ENCODE data around the gene CHCHD3.

CHCHD3 gene

GRCh38 chr7:133114519-133114918, 32.6 kb upstream of the CHCHD3 start:
- no peaks in the 10 kb centered on the region for H3K9me3 ChIP-seq (ENCODE audit: control insufficient read depth, insufficient read depth, low read depth, low read length)
- ChIA-PET CTCF (no interaction called here), POLR2A (no interaction called here)
- no peak overlapping the region for H3K4me3 ChIP-seq (ENCODE audit: low read depth, low read length)
- H3K4me1 ChIP-seq (ENCODE audit: control insufficient read depth, insufficient read depth, low read length) = no peaks in the 10 kb centered on the region
- H3K27ac ChIP-seq (ENCODE audit: extremely low read depth, low read depth, low read length) = no peak overlapping the region
- no peaks in the 10 kb centered on the region for H3K36me3 ChIP-seq (ENCODE audit: control insufficient read depth in 2 of 2, insufficient read depth in 1 of 2, low read length in 2 of 2)
- TF ChIP-seq ZNF777 (tag by site-specific recombination; IDR thresholded peaks at IDR 0.05; ENCODE audit: borderline replicate concordance) (no peak), ZNF366 (tag by site-specific recombination; conservative IDR thresholded peaks at IDR 0.05) (no peak), ZNF623 (tag by site-specific recombination; IDR thresholded peaks at IDR 0.05) (no peak), PATZ1 (tag by site-specific recombination; IDR thresholded peaks at IDR 0.05) (no peak), KLF8 (tag by site-specific recombination; IDR thresholded peaks at IDR 0.05) (no peak), ZNF302 (tag by site-specific recombination; IDR thresholded peaks at IDR 0.05; ENCODE audit: low read depth) (no peak), ZNF391 (tag by site-specific recombination; IDR thresholded peaks at IDR 0.05; ENCODE audit: borderline replicate concordance, low read depth) (no peak), ZNF175 (tag by site-specific recombination; IDR thresholded peaks at IDR 0.05) (no peak), ZNF621 (tag by site-specific recombination; IDR thresholded peaks at IDR 0.05) (no peak), ZNF23 (tag by site-specific recombination; IDR thresholded peaks at IDR 0.05; ENCODE audit: borderline replicate concordance) (no peak), PRDM1 (tag by site-specific recombination; IDR thresholded peaks at IDR 0.05) (no peak), ZNF843 (tag by site-specific recombination; IDR thresholded peaks at IDR 0.05) (no peak)

- Histone ChIP-seq H3K4me3 (ENCODE audit: low read depth, low read length) (no peak overlapping the region), H3K36me3 (ENCODE audit: control insufficient read depth in 2 of 2, insufficient read depth in 1 of 2, low read length in 2 of 2) (no peaks in the 10 kb centered on the region), H3K4me1 (ENCODE audit: control insufficient read depth, insufficient read depth, low read length) (no peaks in the 10 kb centered on the region), H3K27ac (ENCODE audit: extremely low read depth, low read depth, low read length) (no peak overlapping the region), H3K9me3 (ENCODE audit: control insufficient read depth, insufficient read depth, low read depth, low read length) (no peaks in the 10 kb centered on the region)
- ChIA-PET POLR2A (no interaction called here), CTCF (no interaction called here)
- TF ChIP-seq ZNF174 (tag by site-specific recombination; IDR thresholded peaks at IDR 0.05) (no peak), SCRT1 (tag by site-specific recombination; IDR thresholded peaks at IDR 0.05; ENCODE audit: borderline replicate concordance) (no peak)
Observed at GRCh38 chr7:133112976-133113375, 31.1 kb upstream of the CHCHD3 start.

GRCh38 chr7:133112335-133112734, 30.4 kb upstream of the CHCHD3 start:
- H3K4me3 ChIP-seq (ENCODE audit: low read depth, low read length) = no peak overlapping the region

More at GRCh38 chr7:133112335-133112734, 30.4 kb upstream of the CHCHD3 start:
- Histone ChIP-seq H3K36me3 (ENCODE audit: control insufficient read depth in 2 of 2, insufficient read depth in 1 of 2, low read length in 2 of 2) (no peaks in the 10 kb centered on the region), H3K9me3 (ENCODE audit: control insufficient read depth, insufficient read depth, low read depth, low read length) (no peaks in the 10 kb centered on the region), H3K27ac (ENCODE audit: extremely low read depth, low read depth, low read length) (no peak overlapping the region), H3K4me1 (ENCODE audit: control insufficient read depth, insufficient read depth, low read length) (no peaks in the 10 kb centered on the region)
- POLR2A ChIA-PET = no interaction called here
- CTCF ChIA-PET = no interaction called here
- no peak for TF ChIP-seq ZNF132 (tag by site-specific recombination; IDR thresholded peaks at IDR 0.05; ENCODE audit: borderline replicate concordance)
- no peak for TF ChIP-seq ZNF169 (tag by site-specific recombination; IDR thresholded peaks at IDR 0.05)
- no peak for TF ChIP-seq ZNF473 (tag by site-specific recombination; IDR thresholded peaks at IDR 0.05)
- no peak for TF ChIP-seq ZNF449 (tag by site-specific recombination; IDR thresholded peaks at IDR 0.05)
- TF ChIP-seq ZNF529 (tag by site-specific recombination; IDR thresholded peaks at IDR 0.05; ENCODE audit: insufficient replicate concordance) = no peak
- no peak for TF ChIP-seq ZBTB21 (tag by site-specific recombination; IDR thresholded peaks at IDR 0.05)
- no peak for TF ChIP-seq ZFP41 (tag by site-specific recombination; IDR thresholded peaks at IDR 0.05; ENCODE audit: borderline replicate concordance)
- no peak for TF ChIP-seq ZNF76 (tag by site-specific recombination; IDR thresholded peaks at IDR 0.05; ENCODE audit: borderline replicate concordance, low read depth)
- TF ChIP-seq PRDM10 (tag by site-specific recombination; IDR thresholded peaks at IDR 0.05) = no peak
- TF ChIP-seq ZNF274 (IDR thresholded peaks at IDR 0.05; ENCODE audit: low read length) = no peak
- no peak for TF ChIP-seq ZNF274 (tag by site-specific recombination; IDR thresholded peaks at IDR 0.05; ENCODE audit: borderline replicate concordance)
